ENCODE data around the gene RELCH. TPM values are rescaled to one million over a fixed set of nuclear protein-coding genes. Genes with fewer than 3 reads are reported as not detected.

RELCH gene
- total RNA-seq, 1 donor from 2014 or later: 26.6 TPM

- no peak overlapping the region for H3K4me3 Mint-ChIP-seq (ENCODE audit: unreplicated experiment)
- no peak overlapping the region for H3K4me3 ChIP-seq (ENCODE audit: insufficient read depth, low read depth, low read length)
- DNase-seq (ENCODE audit: low read depth): no peak
- H3K27ac ChIP-seq (ENCODE audit: low read depth, low read length): no peak overlapping the region
- H3K4me2 ChIP-seq (ENCODE audit: low read length): no peak overlapping the region
- H3K9me3 Mint-ChIP-seq (ENCODE audit: unreplicated experiment): no peaks in the 10 kb centered on the region
- no peaks in the 10 kb centered on the region for H3K36me3 ChIP-seq (ENCODE audit: insufficient read depth, low read length)
- TF ChIP-seq EZH2 (IDR thresholded peaks at IDR 0.05; ENCODE audit: insufficient read depth, low read length) (no peak), CTCF (IDR thresholded peaks at IDR 0.05; ENCODE audit: insufficient read depth, low read depth, low read length) (no peak)
- no peaks in the 10 kb centered on the region for H3K27me3 ChIP-seq (ENCODE audit: insufficient read depth, low read length)
- peaks cover 2% of the 10 kb centered on the region for H3K36me3 Mint-ChIP-seq (ENCODE audit: low read depth, unreplicated experiment)
- peaks cover 17% of the 10 kb centered on the region for H4K20me1 ChIP-seq (ENCODE audit: insufficient read depth, low read length)
- no peaks in the 10 kb centered on the region for H3K9me3 ChIP-seq (ENCODE audit: insufficient read depth, low read depth, low read length)
- no peak overlapping the region for H2AFZ ChIP-seq (ENCODE audit: low read depth, low read length)
- H3K27ac Mint-ChIP-seq (ENCODE audit: unreplicated experiment): no peak overlapping the region
- H3K4me1 Mint-ChIP-seq (ENCODE audit: low read depth, unreplicated experiment): no peaks in the 10 kb centered on the region
- H3K27me3 Mint-ChIP-seq (ENCODE audit: low read depth, unreplicated experiment): no peaks in the 10 kb centered on the region
- no peak overlapping the region for H3K9ac ChIP-seq (ENCODE audit: low read length)
- peaks cover 92% of the 10 kb centered on the region for H3K79me2 ChIP-seq (ENCODE audit: insufficient read depth, low read length)
- FAIRE-seq: no peak
- H3K4me1 ChIP-seq (ENCODE audit: insufficient read depth, low read length): no peaks in the 10 kb centered on the region
Observed at GRCh38 chr18:62205824-62206223, 18.8 kb downstream of the RELCH start.

- H3K4me2 ChIP-seq (ENCODE audit: low read length): no peak overlapping the region
- no peaks in the 10 kb centered on the region for H3K27me3 ChIP-seq (ENCODE audit: insufficient read depth, low read length)
- peaks cover 17% of the 10 kb centered on the region for H4K20me1 ChIP-seq (ENCODE audit: insufficient read depth, low read length)
- no peak overlapping the region for H3K4me3 Mint-ChIP-seq (ENCODE audit: unreplicated experiment)
- no peak for TF ChIP-seq CTCF (IDR thresholded peaks at IDR 0.05; ENCODE audit: insufficient read depth, low read depth, low read length)
- TF ChIP-seq EZH2 (IDR thresholded peaks at IDR 0.05; ENCODE audit: insufficient read depth, low read length): no peak
- H3K4me1 Mint-ChIP-seq (ENCODE audit: low read depth, unreplicated experiment): no peaks in the 10 kb centered on the region
- H3K27me3 Mint-ChIP-seq (ENCODE audit: low read depth, unreplicated experiment): no peaks in the 10 kb centered on the region
- no peaks in the 10 kb centered on the region for H3K9me3 Mint-ChIP-seq (ENCODE audit: unreplicated experiment)
- FAIRE-seq (no peak), DNase-seq (ENCODE audit: low read depth) (no peak)
- no peaks in the 10 kb centered on the region for H3K4me1 ChIP-seq (ENCODE audit: insufficient read depth, low read length)
- no peak overlapping the region for H3K9ac ChIP-seq (ENCODE audit: low read length)
- H3K27ac ChIP-seq (ENCODE audit: low read depth, low read length): no peak overlapping the region
- peaks cover 90% of the 10 kb centered on the region for H3K79me2 ChIP-seq (ENCODE audit: insufficient read depth, low read length)
- H3K9me3 ChIP-seq (ENCODE audit: insufficient read depth, low read depth, low read length): no peaks in the 10 kb centered on the region
- H3K36me3 Mint-ChIP-seq (ENCODE audit: low read depth, unreplicated experiment): peaks cover 2% of the 10 kb centered on the region
- no peak overlapping the region for H3K4me3 ChIP-seq (ENCODE audit: insufficient read depth, low read depth, low read length)
- H2AFZ ChIP-seq (ENCODE audit: low read depth, low read length): no peak overlapping the region
- H3K27ac Mint-ChIP-seq (ENCODE audit: unreplicated experiment): no peak overlapping the region
- H3K36me3 ChIP-seq (ENCODE audit: insufficient read depth, low read length): no peaks in the 10 kb centered on the region
Observed at GRCh38 chr18:62206593-62206992, 19.5 kb downstream of the RELCH start.

- peaks cover 23% of the 10 kb centered on the region for H4K20me1 ChIP-seq (ENCODE audit: insufficient read depth, low read length)
- no peaks in the 10 kb centered on the region for H3K4me1 ChIP-seq (ENCODE audit: insufficient read depth, low read length)
- Mint-ChIP-seq H3K36me3 (ENCODE audit: low read depth, unreplicated experiment) (peaks cover 2% of the 10 kb centered on the region), H3K27me3 (ENCODE audit: low read depth, unreplicated experiment) (no peaks in the 10 kb centered on the region), H3K9me3 (ENCODE audit: unreplicated experiment) (no peaks in the 10 kb centered on the region), H3K27ac (ENCODE audit: unreplicated experiment) (no peak overlapping the region), H3K4me1 (ENCODE audit: low read depth, unreplicated experiment) (no peaks in the 10 kb centered on the region), H3K4me3 (ENCODE audit: unreplicated experiment) (no peak overlapping the region)
- peaks cover 75% of the 10 kb centered on the region for H3K79me2 ChIP-seq (ENCODE audit: insufficient read depth, low read length)
- no peaks in the 10 kb centered on the region for H3K27me3 ChIP-seq (ENCODE audit: insufficient read depth, low read length)
- H2AFZ ChIP-seq (ENCODE audit: low read depth, low read length): no peak overlapping the region
- no peak overlapping the region for H3K9ac ChIP-seq (ENCODE audit: low read length)
- FAIRE-seq (peak; percentile 26), DNase-seq (ENCODE audit: low read depth) (no peak)
- no peak overlapping the region for H3K4me2 ChIP-seq (ENCODE audit: low read length)
- no peaks in the 10 kb centered on the region for H3K9me3 ChIP-seq (ENCODE audit: insufficient read depth, low read depth, low read length)
- no peak overlapping the region for H3K27ac ChIP-seq (ENCODE audit: low read depth, low read length)
- no peak overlapping the region for H3K4me3 ChIP-seq (ENCODE audit: insufficient read depth, low read depth, low read length)
- peaks cover 9% of the 10 kb centered on the region for H3K36me3 ChIP-seq (ENCODE audit: insufficient read depth, low read length)
- TF ChIP-seq CTCF (IDR thresholded peaks at IDR 0.05; ENCODE audit: insufficient read depth, low read depth, low read length): no peak
- no peak for TF ChIP-seq EZH2 (IDR thresholded peaks at IDR 0.05; ENCODE audit: insufficient read depth, low read length)
Observed at GRCh38 chr18:62209046-62209445, 22.0 kb downstream of the RELCH start.

Data from astrocyte (in vitro differentiated cells and primary cell).